Right lobe of liver (tissue), 6 donors: ENCODE data around the gene GLRX5. TPM values are rescaled to one million over a fixed set of nuclear protein-coding genes. Genes with fewer than 3 reads are reported as not detected.

ENCODE experiments used
- ATAC-seq, 4 donors: fragments of 200-7000 bp; cut with Tn5 transposase; one replicate each; pipeline ENCODE4 v1.9.1; 2020; ENCODE audit warnings: mild to moderate bottlenecking in 4 of 4, moderate library complexity in 4 of 4
- DNase-seq, 3 donors: peaks; one replicate each; pipeline ENCODE4 v3.0.0-alpha.2; 2020
- H3K27ac ChIP-seq, 3 donors: fragments of 200-600 bp; one replicate each; pipeline ENCODE4 v1.8.0; 2022
- H3K27me3 ChIP-seq, 2 donors: fragments of 200-600 bp; one replicate each; pipeline ENCODE4 v1.8.0; 2022
- H3K36me3 ChIP-seq, 4 donors: fragments of 200-600 bp; sonication (generic) in 1 of 4; one replicate each; pipeline versions ENCODE4 v1.5.1 to v1.8.0; 2017 to 2022; ENCODE audit warnings: control low read depth in 1 of 4
- H3K4me1 ChIP-seq, 4 donors: fragments of 200-600 bp; sonication (generic) in 1 of 4; one replicate each; pipeline versions ENCODE4 v1.5.1 to v1.8.0; 2017 to 2022; ENCODE audit warnings: control low read depth in 1 of 4
- H3K4me3 ChIP-seq, 3 donors: fragments of 200-600 bp; one replicate each; pipeline ENCODE4 v1.8.0; 2022
- H3K9me3 ChIP-seq, 4 donors: fragments of 200-600 bp; sonication (generic) in 1 of 4; one replicate each; pipeline versions ENCODE4 v1.5.1 to v1.8.0; 2017 to 2022; ENCODE audit warnings: control low read depth in 1 of 4
- CTCF ChIP-seq, 4 donors: fragments of 200-600 bp in 3 of 4; fragments of 450-650 bp in 1 of 4; IDR thresholded peaks; one replicate each; pipeline versions ENCODE4 v1.5.1 to v1.8.0; 2016 to 2022; ENCODE audit warnings: antibody characterized with exemption in 4 of 4, mild to moderate bottlenecking in 2 of 4
- POLR2A ChIP-seq: fragments of 450-650 bp; IDR thresholded peaks from one replicate; pipeline ENCODE4 v1.6.1; 2017; ENCODE audit warnings: antibody characterized with exemption, mild to moderate bottlenecking
- WGBS: methylation state at CpG from one replicate; pipeline ENCODE4 v1.1.6; 2018; ENCODE audit warnings: low coverage, low lambda C conversion rate; ENCODE audit not compliant: insufficient coverage; ENCODE audit errors: missing lambda C conversion rate; 5-methylcytosine and 5-hydroxymethylcytosine counted together
- intact Hi-C, 2 donors: fragments of 100-400 bp; cut with DNase I; formaldehyde crosslinking; loops; one replicate each; pipeline versions ENCODE4 v1.11.2 to v1.14.1; 2022
- total RNA-seq, 6 experiments: library from RNA; depleted of rRNA in 2 of 6; stranded (reverse); fragments of >200 nt in 2 of 6; fragmentation: NEBNext Ultra II Directional in 3 of 6; extraction: Animal tissue kit (Norgen Biotek cat#: 25700) in 3 of 6; gene quantifications; one replicate each; pipeline versions ENCODE4 v1.1.0 to v1.2.4, GENCODE V29; 2016 to 2023
- donor health status: DM: no; HTN: yes; CAD: no.
- donor health status: DM: no; HTN: no; CAD: no.
- donor health status: DM: no; HTN: no; CAD: no.
- donor health status: DM: no; HTN: yes; CAD: no.
- donor health status: DM: no; HTN: yes; CAD: no.

Gene GLRX5
- total RNA-seq, 6 experiments from 2014 or later, result 31.4 to 48.5 (median 40.2) TPM

- DNase-seq (no peak), ATAC-seq (no peak)
- Histone ChIP-seq H3K27ac (no peak overlapping the region), H3K36me3 (peaks cover 0 to 12% (median 4%) of the 10 kb centered on the region in 4 donors), H3K4me1 (peaks cover 0 to 15% (median under 1%) of the 10 kb centered on the region in 4 donors), H3K4me3 (no peak overlapping the region), H3K27me3 (no peaks in the 10 kb centered on the region), H3K9me3 (no peaks in the 10 kb centered on the region)
- whole genome bisulfite sequencing, result 71% methylated on average over 6 of the region's 9 CpGs
- intact Hi-C loops, result no loop called here
- no peak for TF ChIP-seq POLR2A
- no peak for TF ChIP-seq CTCF (IDR thresholded peaks at IDR 0.05)
Observed at GRCh38 chr14:95548328-95548929, 13.6 kb downstream of the GLRX5 start.

GRCh38 chr14:95549656-95550585, 15.1 kb downstream of the GLRX5 start:
- H3K4me1 ChIP-seq, result peaks cover 0 to 15% (median under 1%) of the 10 kb centered on the region in 4 donors
- peak in 2 of 3 donors; percentile 41 to 69 for DNase-seq
- intact Hi-C loops, result no loop called here
- H3K4me3 ChIP-seq, result peak overlapping the region in 1 of 3 donors; percentile 10
- peak overlapping the region in 1 of 3 donors; percentile 31 for H3K27ac ChIP-seq
- no peaks in the 10 kb centered on the region for H3K27me3 ChIP-seq
- peaks cover 0 to 2% (median under 1%) of the 10 kb centered on the region in 4 donors for H3K36me3 ChIP-seq
- no peaks in the 10 kb centered on the region for H3K9me3 ChIP-seq
- peak; percentile 81 to 89 (median 86) for ATAC-seq
- TF ChIP-seq CTCF (IDR thresholded peaks at IDR 0.05) (no peak), POLR2A (no peak)
- WGBS, result 48% methylated on average over 8 of the region's 16 CpGs

DNA sequence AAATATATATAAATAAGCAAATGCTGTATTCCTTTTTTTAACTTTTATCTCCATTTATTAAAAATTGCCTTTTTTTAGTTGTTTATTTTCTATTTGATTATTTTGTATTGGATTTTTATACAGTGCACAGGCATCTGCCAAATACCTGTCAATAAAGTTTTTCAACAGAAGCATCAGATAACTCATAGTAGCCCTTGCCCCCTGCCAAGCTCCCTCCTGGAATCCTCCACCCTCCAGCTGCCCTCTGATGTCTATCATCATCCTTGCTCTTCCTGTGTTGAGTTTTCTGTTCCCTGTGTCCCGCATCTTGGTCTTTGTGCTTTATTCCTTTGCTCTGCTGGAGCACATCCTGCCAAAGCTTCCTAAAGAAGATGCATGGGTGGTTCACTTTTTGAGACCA, 16.6 kb downstream of the GLRX5 start:
- DNase-seq (no peak), ATAC-seq (no peak)
- Histone ChIP-seq H3K27me3 (no peaks in the 10 kb centered on the region), H3K36me3 (no peaks in the 10 kb centered on the region), H3K27ac (no peak overlapping the region), H3K9me3 (no peaks in the 10 kb centered on the region), H3K4me1 (peaks cover 0 to 15% (median under 1%) of the 10 kb centered on the region in 4 donors), H3K4me3 (no peak overlapping the region)
- TF ChIP-seq CTCF (IDR thresholded peaks at IDR 0.05) (no peak), POLR2A (no peak)
- WGBS, result 89% methylated on average over 1 of the region's 1 CpG
- intact Hi-C loops, result no loop called here

DNA sequence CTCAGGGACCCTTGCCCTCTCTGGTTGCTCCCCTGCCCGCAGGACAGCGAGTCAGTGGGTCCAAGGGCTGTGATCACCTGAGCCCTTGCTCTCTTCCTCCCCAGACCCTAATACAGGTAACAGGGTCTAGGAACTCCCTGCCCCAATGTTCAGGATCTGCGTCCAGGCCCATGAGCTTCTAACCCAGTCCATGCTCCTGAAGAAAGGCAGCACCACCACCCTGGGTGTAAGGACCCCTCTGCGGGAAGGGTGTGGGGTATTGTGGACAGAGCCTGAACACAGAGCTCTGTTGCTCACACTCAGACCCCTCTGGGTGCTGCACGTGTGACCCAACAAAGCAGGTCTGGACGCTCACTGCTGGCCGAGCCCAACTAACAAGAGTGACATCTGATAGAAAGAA, 18.3 kb downstream of the GLRX5 start:
- DNase-seq, result no peak

More for the DNA sequence above, 18.3 kb downstream of the GLRX5 start:
- TF ChIP-seq POLR2A, result no peak
- no peak for TF ChIP-seq CTCF (IDR thresholded peaks at IDR 0.05)
- 100% methylated on average over 2 of the region's 7 CpGs for WGBS
- intact Hi-C loops, result no loop called here
- Histone ChIP-seq H3K9me3 (no peaks in the 10 kb centered on the region), H3K4me3 (no peak overlapping the region), H3K27me3 (no peaks in the 10 kb centered on the region), H3K27ac (no peak overlapping the region), H3K36me3 (no peaks in the 10 kb centered on the region), H3K4me1 (peaks cover 0 to 15% (median under 1%) of the 10 kb centered on the region in 4 donors)
- ATAC-seq, result no peak
